Activated T-cell treated with anti-CD3 and anti-CD28 coated beads, Interleukin-2, amount 50 U/mL, for 4 hours (primary cell): ENCODE data around the gene SCP2D1. TPM values are rescaled to one million over a fixed set of nuclear protein-coding genes. Genes with fewer than 3 reads are reported as not detected.

ENCODE experiments used
- total RNA-seq, 3 donors: library from RNA; stranded (reverse); gene quantifications; one replicate each; pipeline ENCODE4 v1.2.1, GENCODE V29; 2021

Gene SCP2D1
- total RNA-seq, 3 donors from 2014 or later: not detected

Other genes with a start within 250 kb of the SCP2D1 start
- gene SMIM26, start 246.4 kb upstream of the SCP2D1 start, total RNA-seq: 10 to 100 TPM; 61.3 to 65.5 (median 61.6) TPM
- 10 to 100 TPM; 42.9 to 50.7 (median 47.4) TPM for gene DTD1, start 225.7 kb upstream of the SCP2D1 start, total RNA-seq